HepG2 (cell line): ENCODE measurements around the gene GDF15. TPM values are rescaled to one million over a fixed set of nuclear protein-coding genes. Genes with fewer than 3 reads are reported as not detected.

Experiments used
- HCFC1 ChIP-seq: fragments of 150-350 bp; IDR thresholded peaks from 2 replicates; pipeline ENCODE4 v1.6.1; 2014; ENCODE audit warnings: low read depth, low read length
- NFKB2 ChIP-seq: sonication (generic); formaldehyde crosslinking; IDR thresholded peaks from 2 replicates; pipeline ENCODE4 v1.4.0; 2020; ENCODE audit warnings: missing genetic modification reagents, borderline replicate concordance
- NR2C2 ChIP-seq: sonication (generic); formaldehyde crosslinking; IDR thresholded peaks from 2 replicates; pipeline ENCODE4 v1.4.0; 2020; ENCODE audit warnings: missing genetic modification reagents, mild to moderate bottlenecking, moderate library complexity, borderline replicate concordance
- NRL ChIP-seq: sonication (generic); formaldehyde crosslinking; IDR thresholded peaks from 2 replicates; pipeline ENCODE4 v1.5.0; 2020; ENCODE audit warnings: missing genetic modification reagents, mild to moderate bottlenecking, moderate library complexity, borderline replicate concordance
- PAXIP1 ChIP-seq: sonication (generic); formaldehyde crosslinking; conservative IDR thresholded peaks from 2 replicates; pipeline ENCODE4 v1.4.0; 2020; ENCODE audit warnings: mild to moderate bottlenecking, missing genetic modification reagents, moderate library complexity
- ZNF724P ChIP-seq: sonication (generic); formaldehyde crosslinking; IDR thresholded peaks from 2 replicates; pipeline ENCODE4 v1.8.0; 2022; ENCODE audit warnings: missing genetic modification reagents, borderline replicate concordance
- polyA plus RNA-seq, 8 experiments: library from polyadenylated mRNA; depleted of rRNA in 3 of 8; stranded (reverse) in 7 of 8; unstranded in 1 of 8; fragments of >200 nt; fragmentation: Illumina TruSeq in 4 of 8; extraction: Trizol in 4 of 8; gene quantifications; 2 replicates each; pipeline versions ENCODE4 v1.2.1 to v1.2.3, GENCODE V29; 2011 to 2016; ENCODE audit warnings: low read depth in 4 of 8, missing spikeins in 1 of 8, mixed read lengths in 1 of 8; ENCODE audit not compliant: insufficient read depth in 1 of 8
- total RNA-seq, 5 experiments: library from RNA; depleted of rRNA; stranded (reverse); fragments of >200 nt; fragmentation: Illumina TruSeq; extraction: Trizol; gene quantifications; 2 replicates each; pipeline ENCODE4 v1.2.3, GENCODE V29; 2016; ENCODE audit warnings: low read depth in 1 of 5
- TF ChIP-seq, protein P1 (sequence below): sonication (generic); formaldehyde crosslinking; IDR thresholded peaks from one replicate; pipeline ENCODE4 v1.5.1; 2020; ENCODE audit warnings: mild to moderate bottlenecking, missing genetic modification reagents; ENCODE audit errors: not compliant biosample characterization
- TF ChIP-seq, protein P2 (sequence below): sonication (generic); formaldehyde crosslinking; IDR thresholded peaks from 2 replicates; pipeline ENCODE4 v1.5.0; 2020; ENCODE audit warnings: mild to moderate bottlenecking, missing genetic modification reagents, borderline replicate concordance

Gene GDF15
- total and polyA plus RNA-seq, 2 of the 13 experiments (the other 11 are each of a cell fraction or from before 2014, with no cell fraction given) = 146 to 422 TPM

DNA sequence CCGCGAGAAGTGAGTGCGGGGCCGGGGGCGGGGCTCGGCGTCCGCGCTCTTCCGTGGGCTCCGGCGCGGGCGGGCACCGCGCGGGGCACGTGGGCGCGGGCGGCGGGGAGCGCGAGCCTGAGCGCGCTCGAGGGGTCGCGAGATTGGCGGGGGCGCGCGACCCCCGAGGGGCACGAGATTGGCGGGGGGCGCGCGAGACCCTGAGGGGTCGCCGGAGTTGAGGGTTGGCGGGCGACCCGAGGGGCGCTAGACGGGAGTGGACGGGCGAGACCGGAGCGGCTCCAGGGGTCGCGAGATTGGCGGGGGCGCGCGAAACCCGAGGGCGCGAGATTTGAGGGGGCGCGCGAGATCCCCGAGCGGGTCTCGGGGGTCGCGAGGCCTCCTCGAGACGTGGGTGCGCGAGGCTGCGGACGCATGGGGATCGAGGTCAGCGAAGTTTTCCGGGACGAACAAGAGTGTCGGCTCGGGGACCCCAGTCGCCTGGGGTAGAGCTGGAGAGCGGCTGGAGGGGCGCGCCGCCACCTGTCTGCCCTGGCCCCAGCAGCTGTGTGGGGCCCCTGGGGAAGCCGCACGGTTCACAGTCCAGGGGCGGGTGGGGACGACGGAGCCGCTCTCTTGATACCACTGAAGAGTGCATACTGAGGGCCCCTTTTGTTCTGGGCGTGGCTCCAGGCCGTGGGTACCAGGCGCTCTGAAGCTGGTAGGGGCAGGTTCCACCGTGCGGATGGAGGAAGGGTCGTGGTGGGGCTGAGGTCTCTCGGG is 33.9 kb downstream of the GDF15 start (continued):
- TF ChIP-seq, protein P1, sequence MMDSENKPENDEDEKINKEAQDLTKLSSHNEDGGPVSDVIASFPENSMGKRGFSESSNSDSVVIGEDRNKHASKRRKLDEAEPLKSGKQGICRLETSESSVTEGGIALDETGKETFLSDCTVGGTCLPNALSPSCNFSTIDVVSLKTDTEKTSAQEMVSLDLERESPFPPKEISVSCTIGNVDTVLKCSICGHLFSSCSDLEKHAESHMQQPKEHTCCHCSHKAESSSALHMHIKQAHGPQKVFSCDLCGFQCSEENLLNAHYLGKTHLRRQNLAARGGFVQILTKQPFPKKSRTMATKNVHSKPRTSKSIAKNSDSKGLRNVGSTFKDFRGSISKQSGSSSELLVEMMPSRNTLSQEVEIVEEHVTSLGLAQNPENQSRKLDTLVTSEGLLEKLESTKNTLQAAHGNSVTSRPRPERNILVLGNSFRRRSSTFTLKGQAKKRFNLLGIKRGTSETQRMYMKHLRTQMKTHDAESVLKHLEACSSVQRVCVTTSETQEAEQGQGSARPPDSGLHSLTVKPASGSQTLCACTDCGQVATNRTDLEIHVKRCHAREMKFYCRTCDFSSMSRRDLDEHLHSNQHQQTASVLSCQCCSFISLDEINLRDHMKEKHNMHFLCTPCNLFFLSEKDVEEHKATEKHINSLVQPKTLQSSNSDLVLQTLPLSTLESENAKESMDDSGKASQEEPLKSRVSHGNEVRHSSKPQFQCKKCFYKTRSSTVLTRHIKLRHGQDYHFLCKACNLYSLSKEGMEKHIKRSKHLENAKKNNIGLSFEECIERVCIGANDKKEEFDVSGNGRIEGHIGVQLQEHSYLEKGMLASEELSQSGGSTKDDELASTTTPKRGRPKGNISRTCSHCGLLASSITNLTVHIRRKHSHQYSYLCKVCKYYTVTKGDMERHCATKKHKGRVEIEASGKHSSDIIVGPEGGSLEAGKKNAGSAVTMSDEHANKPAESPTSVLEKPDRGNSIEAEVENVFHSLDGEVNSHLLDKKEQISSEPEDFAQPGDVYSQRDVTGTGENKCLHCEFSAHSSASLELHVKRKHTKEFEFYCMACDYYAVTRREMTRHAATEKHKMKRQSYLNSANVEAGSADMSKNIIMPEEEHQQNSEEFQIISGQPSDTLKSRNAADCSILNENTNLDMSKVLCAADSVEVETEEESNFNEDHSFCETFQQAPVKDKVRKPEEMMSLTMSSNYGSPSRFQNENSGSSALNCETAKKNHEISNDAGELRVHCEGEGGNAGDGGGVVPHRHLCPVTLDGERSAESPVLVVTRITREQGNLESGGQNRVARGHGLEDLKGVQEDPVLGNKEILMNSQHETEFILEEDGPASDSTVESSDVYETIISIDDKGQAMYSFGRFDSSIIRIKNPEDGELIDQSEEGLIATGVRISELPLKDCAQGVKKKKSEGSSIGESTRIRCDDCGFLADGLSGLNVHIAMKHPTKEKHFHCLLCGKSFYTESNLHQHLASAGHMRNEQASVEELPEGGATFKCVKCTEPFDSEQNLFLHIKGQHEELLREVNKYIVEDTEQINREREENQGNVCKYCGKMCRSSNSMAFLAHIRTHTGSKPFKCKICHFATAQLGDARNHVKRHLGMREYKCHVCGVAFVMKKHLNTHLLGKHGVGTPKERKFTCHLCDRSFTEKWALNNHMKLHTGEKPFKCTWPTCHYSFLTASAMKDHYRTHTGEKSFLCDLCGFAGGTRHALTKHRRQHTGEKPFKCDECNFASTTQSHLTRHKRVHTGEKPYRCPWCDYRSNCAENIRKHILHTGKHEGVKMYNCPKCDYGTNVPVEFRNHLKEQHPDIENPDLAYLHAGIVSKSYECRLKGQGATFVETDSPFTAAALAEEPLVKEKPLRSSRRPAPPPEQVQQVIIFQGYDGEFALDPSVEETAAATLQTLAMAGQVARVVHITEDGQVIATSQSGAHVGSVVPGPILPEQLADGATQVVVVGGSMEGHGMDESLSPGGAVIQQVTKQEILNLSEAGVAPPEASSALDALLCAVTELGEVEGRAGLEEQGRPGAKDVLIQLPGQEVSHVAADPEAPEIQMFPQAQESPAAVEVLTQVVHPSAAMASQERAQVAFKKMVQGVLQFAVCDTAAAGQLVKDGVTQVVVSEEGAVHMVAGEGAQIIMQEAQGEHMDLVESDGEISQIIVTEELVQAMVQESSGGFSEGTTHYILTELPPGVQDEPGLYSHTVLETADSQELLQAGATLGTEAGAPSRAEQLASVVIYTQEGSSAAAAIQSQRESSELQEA (CRISPR knock-in tag) = no peak
- peak; percentile 84 for TF ChIP-seq PAXIP1 (CRISPR knock-in tag)
- TF ChIP-seq NR2C2 (CRISPR knock-in tag) = 0 out of 2 replicates have a peak, but pooled peaks have one; percentile 12
- no peak for TF ChIP-seq HCFC1
- peak; percentile 64; the same call in 1 of the 2 replicates for TF ChIP-seq NRL
- TF ChIP-seq, protein P2, sequence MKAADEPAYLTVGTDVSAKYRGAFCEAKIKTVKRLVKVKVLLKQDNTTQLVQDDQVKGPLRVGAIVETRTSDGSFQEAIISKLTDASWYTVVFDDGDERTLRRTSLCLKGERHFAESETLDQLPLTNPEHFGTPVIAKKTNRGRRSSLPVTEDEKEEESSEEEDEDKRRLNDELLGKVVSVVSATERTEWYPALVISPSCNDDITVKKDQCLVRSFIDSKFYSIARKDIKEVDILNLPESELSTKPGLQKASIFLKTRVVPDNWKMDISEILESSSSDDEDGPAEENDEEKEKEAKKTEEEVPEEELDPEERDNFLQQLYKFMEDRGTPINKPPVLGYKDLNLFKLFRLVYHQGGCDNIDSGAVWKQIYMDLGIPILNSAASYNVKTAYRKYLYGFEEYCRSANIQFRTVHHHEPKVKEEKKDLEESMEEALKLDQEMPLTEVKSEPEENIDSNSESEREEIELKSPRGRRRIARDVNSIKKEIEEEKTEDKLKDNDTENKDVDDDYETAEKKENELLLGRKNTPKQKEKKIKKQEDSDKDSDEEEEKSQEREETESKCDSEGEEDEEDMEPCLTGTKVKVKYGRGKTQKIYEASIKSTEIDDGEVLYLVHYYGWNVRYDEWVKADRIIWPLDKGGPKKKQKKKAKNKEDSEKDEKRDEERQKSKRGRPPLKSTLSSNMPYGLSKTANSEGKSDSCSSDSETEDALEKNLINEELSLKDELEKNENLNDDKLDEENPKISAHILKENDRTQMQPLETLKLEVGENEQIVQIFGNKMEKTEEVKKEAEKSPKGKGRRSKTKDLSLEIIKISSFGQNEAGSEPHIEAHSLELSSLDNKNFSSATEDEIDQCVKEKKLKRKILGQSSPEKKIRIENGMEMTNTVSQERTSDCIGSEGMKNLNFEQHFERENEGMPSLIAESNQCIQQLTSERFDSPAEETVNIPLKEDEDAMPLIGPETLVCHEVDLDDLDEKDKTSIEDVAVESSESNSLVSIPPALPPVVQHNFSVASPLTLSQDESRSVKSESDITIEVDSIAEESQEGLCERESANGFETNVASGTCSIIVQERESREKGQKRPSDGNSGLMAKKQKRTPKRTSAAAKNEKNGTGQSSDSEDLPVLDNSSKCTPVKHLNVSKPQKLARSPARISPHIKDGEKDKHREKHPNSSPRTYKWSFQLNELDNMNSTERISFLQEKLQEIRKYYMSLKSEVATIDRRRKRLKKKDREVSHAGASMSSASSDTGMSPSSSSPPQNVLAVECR (CRISPR knock-in tag) = peak; percentile 66
- TF ChIP-seq ZNF724P (CRISPR knock-in tag) = 0 out of 2 replicates have a peak, but pooled peaks have one; percentile 31
- peak; percentile 18; the same call in 1 of the 2 replicates for TF ChIP-seq NFKB2 (CRISPR knock-in tag)
